ENCODE data around the gene ZFR2. TPM values are rescaled to one million over a fixed set of nuclear protein-coding genes. Genes with fewer than 3 reads are reported as not detected.

The ZFR2 gene

Small RNA genes within 50 kb of the gene (small RNA-seq; reads per million reads assigned to genes)
- not detected for gene AC005777.1 (ENCODE audit: low read depth)

All from mesenchymal stem cell (in vitro differentiated cells and primary cell).